Astrocyte (in vitro differentiated cells and primary cell): ENCODE data around the gene NBEA.

Source experiments
- CTCF ChIP-seq: IDR thresholded peaks from 2 replicates; pipeline ENCODE4 v1.5.1; 2011; ENCODE audit warnings: low read depth, mild to moderate bottlenecking, inconsistent platforms, low read length, moderate library complexity; ENCODE audit not compliant: insufficient read depth
- EZH2 ChIP-seq: IDR thresholded peaks from 2 replicates; pipeline ENCODE4 v1.6.1; 2012; ENCODE audit warnings: mild to moderate bottlenecking, low read length, inconsistent platforms; ENCODE audit not compliant: insufficient read depth

GRCh38 chr13:35354285-35354684 is 412.2 kb downstream of the NBEA start:
- TF ChIP-seq CTCF (no peak), EZH2 (no peak)
